IMR-90 (cell line): ENCODE data around the gene SH3BP4. TPM values are rescaled to one million over a fixed set of nuclear protein-coding genes. Genes with fewer than 3 reads are reported as not detected.

Source experiments
- ATAC-seq: fragments of 200-7000 bp; cut with Tn5 transposase; 2 replicates; pipeline ENCODE4 v1.9.1; 2020; ENCODE audit warnings: low read depth, mild to moderate bottlenecking, moderate library complexity
- BruUV-seq: library from RNA; stranded (reverse); fragments of 400-500 nt; replicated peaks from 2 replicates; lab custom pipeline; 2021; lab: Mats Ljungman, UMichigan
- CTCF ChIA-PET: fragments of 300-600 bp; formaldehyde crosslinking; extraction: SDS; loops from one replicate; lab custom pipeline; 2021; ENCODE audit warnings: antibody characterized with exemption; lab: Yijun Ruan, JAX
- POLR2A ChIA-PET: fragments of 300-600 bp; sonication (Branson Sonifier 250); formaldehyde crosslinking; loops from one replicate; lab custom pipeline; 2022; ENCODE audit warnings: antibody characterized with exemption; ENCODE audit not compliant: unreplicated experiment; lab: Charles Lee
- DNase-seq: peaks from one replicate; pipeline ENCODE4 v3.0.0; 2013
- H2AFZ ChIP-seq: replicated peaks from 2 replicates; pipeline ENCODE3; 2013; ENCODE audit warnings: low read length, mild to moderate bottlenecking; ENCODE audit not compliant: poor library complexity
- H2AK5ac ChIP-seq: 2 replicates; pipeline ENCODE4 v1.6.1; 2013; ENCODE audit warnings: low read depth, low read length, inconsistent platforms
- H2AK9ac ChIP-seq: replicated peaks from 2 replicates; pipeline ENCODE3; 2013; ENCODE audit warnings: mild to moderate bottlenecking, low read depth, low read length, moderate library complexity; ENCODE audit not compliant: poor library complexity
- H2BK120ac ChIP-seq: 2 replicates; pipeline ENCODE4 v1.6.1; 2013; ENCODE audit warnings: low read depth, low read length, inconsistent platforms
- H2BK15ac ChIP-seq: 3 replicates; pipeline ENCODE4 v1.6.1; 2013; ENCODE audit warnings: low read depth, low read length, inconsistent platforms
- H2BK20ac ChIP-seq: 2 replicates; pipeline ENCODE4 v1.6.1; 2013; ENCODE audit warnings: low read depth, mild to moderate bottlenecking, inconsistent platforms, low read length, moderate library complexity
- H2BK5ac ChIP-seq: 2 replicates; pipeline ENCODE4 v1.6.1; 2013; ENCODE audit warnings: mild to moderate bottlenecking, low read depth, low read length, inconsistent platforms; ENCODE audit not compliant: poor library complexity, severe bottlenecking
- H3K14ac ChIP-seq: replicated peaks from 2 replicates; pipeline ENCODE4 v1.6.1; 2013; ENCODE audit warnings: low read depth, low read length, inconsistent platforms
- H3K18ac ChIP-seq: 2 replicates; pipeline ENCODE4 v1.6.1; 2013; ENCODE audit warnings: low read depth, low read length, control low read depth
- H3K23ac ChIP-seq: 2 replicates; pipeline ENCODE4 v1.6.1; 2013; ENCODE audit warnings: low read depth, low read length, inconsistent platforms
- H3K27ac ChIP-seq: 2 replicates; pipeline ENCODE4 v1.5.1; 2013; ENCODE audit warnings: mild to moderate bottlenecking, control low read depth, low read length; ENCODE audit not compliant: insufficient read depth
- H3K27me3 ChIP-seq: 2 replicates; pipeline ENCODE4 v1.6.1; 2013; ENCODE audit warnings: low read length; ENCODE audit not compliant: control insufficient read depth, insufficient read depth
- H3K36me3 ChIP-seq: 2 replicates; pipeline ENCODE4 v1.6.1; 2013; ENCODE audit warnings: low read length, mixed read lengths; ENCODE audit not compliant: control insufficient read depth, insufficient read depth
- H3K4ac ChIP-seq: 2 replicates; pipeline ENCODE4 v1.6.1; 2013; ENCODE audit warnings: low read depth, low read length, inconsistent platforms
- H3K4me1 ChIP-seq: 2 replicates; pipeline ENCODE4 v1.6.1; 2013; ENCODE audit warnings: low read length, mixed read lengths; ENCODE audit not compliant: control insufficient read depth, insufficient read depth
- H3K4me2 ChIP-seq: 2 replicates; pipeline ENCODE4 v1.6.1; 2013; ENCODE audit warnings: low read depth, mild to moderate bottlenecking, control low read depth, low read length, moderate library complexity
- H3K4me3 ChIP-seq: 2 replicates; pipeline ENCODE4 v1.5.1; 2013; ENCODE audit warnings: low read depth, mild to moderate bottlenecking, control low read depth, low read length, moderate library complexity; ENCODE audit not compliant: insufficient read depth
- H3K56ac ChIP-seq: 2 replicates; pipeline ENCODE4 v1.6.1; 2013; ENCODE audit warnings: low read length, inconsistent platforms; ENCODE audit not compliant: insufficient read depth; ENCODE audit errors: extremely low read depth
- H3K79me1 ChIP-seq, 2 experiments: 2 replicates each; pipeline ENCODE4 v1.6.1; 2013; ENCODE audit warnings: low read length in 2 of 2, inconsistent platforms in 1 of 2, low read depth in 1 of 2
- H3K9ac ChIP-seq: 2 replicates; pipeline ENCODE4 v1.6.1; 2013; ENCODE audit warnings: low read depth, low read length, control low read depth
- H3K9me1 ChIP-seq: 2 replicates; pipeline ENCODE4 v1.6.1; 2013; ENCODE audit warnings: low read length, inconsistent platforms; ENCODE audit not compliant: insufficient read depth
- H3K9me3 ChIP-seq: 2 replicates; pipeline ENCODE4 v1.6.1; 2013; ENCODE audit warnings: low read length; ENCODE audit not compliant: control insufficient read depth, insufficient read depth
- H4K20me1 ChIP-seq: 2 replicates; pipeline ENCODE4 v1.6.1; 2013; ENCODE audit warnings: low read length, inconsistent platforms; ENCODE audit not compliant: insufficient read depth
- H4K5ac ChIP-seq: 2 replicates; pipeline ENCODE4 v1.6.1; 2013; ENCODE audit warnings: mild to moderate bottlenecking, low read depth, low read length, control low read depth
- H4K8ac ChIP-seq, 2 experiments: 2 replicates each; pipeline ENCODE4 v1.6.1; 2013; ENCODE audit warnings: low read depth in 2 of 2, low read length in 2 of 2, control low read depth in 1 of 2, inconsistent platforms in 1 of 2
- H4K91ac ChIP-seq: 2 replicates; pipeline ENCODE4 v1.6.1; 2013; ENCODE audit warnings: low read depth, low read length, inconsistent platforms; ENCODE audit not compliant: insufficient read depth
- CEBPB ChIP-seq: IDR thresholded peaks from 2 replicates; pipeline ENCODE4 v1.6.1; 2012; ENCODE audit warnings: low read depth, low read length, improper control_type of control experiment
- CHD1 ChIP-seq: IDR thresholded peaks from 2 replicates; pipeline ENCODE4 v1.6.1; 2012; ENCODE audit warnings: low read depth, low read length, improper control_type of control experiment
- CTCF ChIP-seq: conservative IDR thresholded peaks from 2 replicates; pipeline ENCODE4 v1.5.1; 2012; ENCODE audit warnings: mild to moderate bottlenecking, low read depth, low read length, improper control_type of control experiment
- FOS ChIP-seq: fragments of 150-350 bp; IDR thresholded peaks from 2 replicates; pipeline ENCODE4 v1.6.1; 2016; ENCODE audit warnings: low read depth, low read length
- MAFK ChIP-seq: IDR thresholded peaks from 2 replicates; pipeline ENCODE4 v1.6.1; 2012; ENCODE audit warnings: low read depth, low read length, improper control_type of control experiment
- MXI1 ChIP-seq: IDR thresholded peaks from 2 replicates; pipeline ENCODE4 v1.6.1; 2012; ENCODE audit warnings: low read depth, mild to moderate bottlenecking, low read length, moderate library complexity, borderline replicate concordance
- POLR2A ChIP-seq: IDR thresholded peaks from 2 replicates; pipeline ENCODE4 v1.6.1; 2012; ENCODE audit warnings: mild to moderate bottlenecking, low read depth, low read length
- RAD21 ChIP-seq: IDR thresholded peaks from 2 replicates; pipeline ENCODE4 v1.6.1; 2012; ENCODE audit warnings: low read length, improper control_type of control experiment
- RFX5 ChIP-seq: IDR thresholded peaks from 2 replicates; pipeline ENCODE4 v1.8.0; 2012; ENCODE audit warnings: low read depth, mild to moderate bottlenecking, low read length, moderate library complexity
- SMC3 ChIP-seq: fragments of 150-350 bp; IDR thresholded peaks from 2 replicates; pipeline ENCODE4 v1.6.1; 2016; ENCODE audit warnings: low read depth, mild to moderate bottlenecking, antibody characterized with exemption, low read length, moderate library complexity
- USF2 ChIP-seq: fragments of 150-350 bp; IDR thresholded peaks from 2 replicates; pipeline ENCODE4 v1.6.1; 2017; ENCODE audit warnings: mild to moderate bottlenecking, antibody characterized with exemption, low read length, low read depth
- WGBS, 2 experiments: methylation state at CpG; one replicate each; pipeline versions ENCODE4 v1.1.5 to v1.1.7; 2013; ENCODE audit warnings: missing lambda C conversion rate in 2 of 2; ENCODE audit not compliant: insufficient read length in 1 of 2; ENCODE audit errors: extremely low coverage in 2 of 2; 5-methylcytosine and 5-hydroxymethylcytosine counted together
- dilution Hi-C: fragments of 300-500 bp; cut with HindIII; formaldehyde crosslinking; loops from one replicate; pipeline ENCODE4 v1.14.3; 2018; ENCODE audit warnings: low sequenced_read_pairs; ENCODE audit not compliant: unreplicated experiment
- in situ Hi-C: fragments of 300-500 bp; cut with MboI; formaldehyde crosslinking; loops from 3 replicates; pipeline ENCODE4 v1.14.3; 2019; ENCODE audit warnings: low sequenced_read_pairs, inconsistent platforms, mixed read lengths
- intact Hi-C: fragments of 100-400 bp; cut with micrococcal nuclease; formaldehyde crosslinking; loops from 2 replicates; pipeline ENCODE4 v1.10.0; 2022
- polyA plus RNA-seq, 3 experiments: library from polyadenylated mRNA; depleted of rRNA; stranded (reverse); fragments of >200 nt; gene quantifications; 2 replicates each; pipeline ENCODE4 v1.2.3, GENCODE V29; 2012; ENCODE audit warnings: low replicate concordance in 1 of 3
- total RNA-seq: library from RNA; depleted of rRNA; stranded (reverse); fragments of >200 nt; gene quantifications from 2 replicates; pipeline ENCODE4 v1.2.3, GENCODE V29; 2012

Gene SH3BP4
- total and polyA plus RNA-seq, 2 of the 4 experiments (the other 2 are of a cell fraction), result 104 to 122 TPM

- Histone ChIP-seq H3K36me3 (no peaks in the 10 kb centered on the region), H2AFZ (no peak overlapping the region), H2BK20ac (no peak overlapping the region), H3K14ac (no peak overlapping the region), H3K9ac (no peak overlapping the region), H2BK120ac (no peak overlapping the region), H2BK5ac (no peak overlapping the region), H3K4me1 (peaks cover 6% of the 10 kb centered on the region), H3K27ac (no peak overlapping the region), H3K27me3 (no peaks in the 10 kb centered on the region), H3K9me3 (no peaks in the 10 kb centered on the region), H4K5ac (no peak overlapping the region), H4K91ac (no peak overlapping the region), H3K9me1 (no peaks in the 10 kb centered on the region; the same call in 1 of the 2 replicates), H3K4ac (no peak overlapping the region), H2BK15ac (no peak overlapping the region), H3K18ac (no peak overlapping the region), H2AK9ac (no peak overlapping the region), H3K79me1 (no peaks in the 10 kb centered on the region), H4K20me1 (0 out of 2 replicates have a peak, but pooled peaks cover 3% of the 10 kb centered on the region), H3K23ac (no peak overlapping the region), H2AK5ac (no peak overlapping the region), H3K4me3 (no peak overlapping the region), H4K8ac (no peak overlapping the region), H3K56ac (no peak overlapping the region), H3K4me2 (no peak overlapping the region)
- in situ Hi-C loops, result no loop called here
- dilution Hi-C loops, result no loop called here
- intact Hi-C loops, result no loop called here
- ChIA-PET CTCF (no interaction called here), POLR2A (no interaction called here)
- BruUV-seq, result no TSS peak
- ATAC-seq, result no peak
- TF ChIP-seq RAD21, result no peak
- TF ChIP-seq FOS, result no peak
- TF ChIP-seq RFX5, result no peak
- no peak for TF ChIP-seq CEBPB
- no peak for TF ChIP-seq SMC3
- TF ChIP-seq CHD1, result no peak
- no peak for TF ChIP-seq MXI1
- TF ChIP-seq USF2, result no peak
- no peak for TF ChIP-seq CTCF
- no peak for TF ChIP-seq MAFK
- no peak for TF ChIP-seq POLR2A
- WGBS, 2 experiments, result no CpG with 5 or more reads among the region's 6 CpGs
- no peak for DNase-seq
Observed at GRCh38 chr2:234917211-234917975, 34.4 kb upstream of the SH3BP4 start.
